OCI-LY3 (cell line): ENCODE results near the gene SLC13A1.
"Not testable (repeated sequence)": the region's sequence is repeated elsewhere in the genome, so short reads cannot be mapped to it uniquely, and the experiment has no call there.

Experiments used
- H2AFZ ChIP-seq: fragments of 200-600, 300-600 bp; shearing (Covaris generic); 2 replicates; pipeline ENCODE4 v1.6.0; 2014; ENCODE audit warnings: antibody characterized with exemption, low read depth, low read length
- H3K27ac ChIP-seq: fragments of 200-600, 300-600 bp; sonication (generic); 2 replicates; pipeline ENCODE4 v1.5.1; 2014; ENCODE audit warnings: mild to moderate bottlenecking, low read length, moderate library complexity, mixed read lengths
- H3K27me3 ChIP-seq: fragments of 200-600, 300-600 bp; sonication (generic); 2 replicates; pipeline ENCODE4 v1.6.1; 2014; ENCODE audit warnings: low read depth, low read length, mixed read lengths
- H3K36me3 ChIP-seq: fragments of 200-600, 300-600 bp; sonication (generic); replicated peaks from 2 replicates; pipeline ENCODE3; 2014; ENCODE audit warnings: low read depth, low read length, mixed read lengths
- H3K4me1 ChIP-seq: fragments of 300-600, 200-600 bp; sonication (generic); 2 replicates; pipeline ENCODE4 v1.6.1; 2014; ENCODE audit warnings: low read length, mixed read lengths
- H3K4me2 ChIP-seq: fragments of 200-600, 300-600 bp; sonication (generic); 2 replicates; pipeline ENCODE4 v1.6.1; 2014; ENCODE audit warnings: low read length, mixed read lengths
- H3K4me3 ChIP-seq: fragments of 300-600, 200-600 bp; sonication (generic); 2 replicates; pipeline ENCODE4 v1.5.1; 2014; ENCODE audit warnings: antibody characterized with exemption, mild to moderate bottlenecking, low read length, moderate library complexity
- H3K79me2 ChIP-seq: fragments of 300-600, 200-600 bp; shearing (Covaris generic); 2 replicates; pipeline ENCODE4 v1.6.1; 2014; ENCODE audit warnings: mild to moderate bottlenecking, low read length, mixed read lengths
- H3K9ac ChIP-seq: fragments of 300-600, 200-600 bp; shearing (Covaris generic); 2 replicates; pipeline ENCODE4 v1.6.0; 2014; ENCODE audit warnings: mild to moderate bottlenecking, low read length, moderate library complexity
- H3K9me3 ChIP-seq: fragments of 200-600, 300-600 bp; shearing (Covaris generic); 2 replicates; pipeline ENCODE4 v1.6.1; 2014; ENCODE audit warnings: low read length, mixed read lengths; ENCODE audit not compliant: insufficient read depth
- H4K20me1 ChIP-seq: fragments of 200-600, 300-600 bp; sonication (generic); 2 replicates; pipeline ENCODE4 v1.6.1; 2016; ENCODE audit warnings: low read length, mixed read lengths; ENCODE audit not compliant: insufficient read depth
- EZH2phosphoT487 ChIP-seq: fragments of 200-600 bp; shearing (Covaris generic); IDR thresholded peaks from 2 replicates; pipeline ENCODE4 v1.6.1; 2018; ENCODE audit warnings: antibody characterized with exemption, mixed run types, low read depth
- TF ChIP-seq, protein P1 (sequence below): fragments of 200-600, 300-600 bp; sonication (generic); IDR thresholded peaks from 2 replicates; pipeline ENCODE4 v1.5.1; 2014; ENCODE audit warnings: antibody characterized with exemption, low read length, low read depth

Gene SLC13A1

DNA sequence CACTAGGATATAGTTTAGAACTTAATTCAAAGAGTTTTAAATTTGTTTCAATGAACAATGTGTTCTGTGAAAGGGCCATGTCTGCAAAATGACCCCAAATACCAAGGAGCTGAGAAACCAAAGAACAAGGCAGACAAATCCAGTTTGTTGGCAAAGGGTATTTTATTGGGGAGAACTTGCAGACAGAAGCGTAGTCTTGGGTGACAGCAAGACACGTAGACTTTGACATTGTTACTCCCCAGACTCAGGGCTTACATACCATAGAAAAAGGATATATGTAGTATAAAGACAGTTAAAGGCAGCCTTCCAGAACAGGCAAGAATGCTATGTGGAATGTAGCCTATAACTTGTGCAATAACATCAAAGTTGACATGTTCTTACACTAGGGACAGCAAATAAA is 109.3 kb downstream of the SLC13A1 start:
- H3K4me3 ChIP-seq: no peak overlapping the region
- no peaks in the 10 kb centered on the region for H3K36me3 ChIP-seq
- H3K9ac ChIP-seq: no peak overlapping the region
- TF ChIP-seq, protein P1, sequence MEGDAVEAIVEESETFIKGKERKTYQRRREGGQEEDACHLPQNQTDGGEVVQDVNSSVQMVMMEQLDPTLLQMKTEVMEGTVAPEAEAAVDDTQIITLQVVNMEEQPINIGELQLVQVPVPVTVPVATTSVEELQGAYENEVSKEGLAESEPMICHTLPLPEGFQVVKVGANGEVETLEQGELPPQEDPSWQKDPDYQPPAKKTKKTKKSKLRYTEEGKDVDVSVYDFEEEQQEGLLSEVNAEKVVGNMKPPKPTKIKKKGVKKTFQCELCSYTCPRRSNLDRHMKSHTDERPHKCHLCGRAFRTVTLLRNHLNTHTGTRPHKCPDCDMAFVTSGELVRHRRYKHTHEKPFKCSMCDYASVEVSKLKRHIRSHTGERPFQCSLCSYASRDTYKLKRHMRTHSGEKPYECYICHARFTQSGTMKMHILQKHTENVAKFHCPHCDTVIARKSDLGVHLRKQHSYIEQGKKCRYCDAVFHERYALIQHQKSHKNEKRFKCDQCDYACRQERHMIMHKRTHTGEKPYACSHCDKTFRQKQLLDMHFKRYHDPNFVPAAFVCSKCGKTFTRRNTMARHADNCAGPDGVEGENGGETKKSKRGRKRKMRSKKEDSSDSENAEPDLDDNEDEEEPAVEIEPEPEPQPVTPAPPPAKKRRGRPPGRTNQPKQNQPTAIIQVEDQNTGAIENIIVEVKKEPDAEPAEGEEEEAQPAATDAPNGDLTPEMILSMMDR: no peak
- no peak for TF ChIP-seq EZH2phosphoT487
- no peak overlapping the region for H2AFZ ChIP-seq
- H3K79me2 ChIP-seq: no peaks in the 10 kb centered on the region
- H3K27me3 ChIP-seq: no peaks in the 10 kb centered on the region
- H3K4me1 ChIP-seq: peaks cover 3% of the 10 kb centered on the region
- H3K9me3 ChIP-seq: peaks cover 5% of the 10 kb centered on the region; the same call in 1 of the 2 replicates
- H3K4me2 ChIP-seq: no peak overlapping the region
- H3K27ac ChIP-seq: no peak overlapping the region
- no peaks in the 10 kb centered on the region for H4K20me1 ChIP-seq

DNA sequence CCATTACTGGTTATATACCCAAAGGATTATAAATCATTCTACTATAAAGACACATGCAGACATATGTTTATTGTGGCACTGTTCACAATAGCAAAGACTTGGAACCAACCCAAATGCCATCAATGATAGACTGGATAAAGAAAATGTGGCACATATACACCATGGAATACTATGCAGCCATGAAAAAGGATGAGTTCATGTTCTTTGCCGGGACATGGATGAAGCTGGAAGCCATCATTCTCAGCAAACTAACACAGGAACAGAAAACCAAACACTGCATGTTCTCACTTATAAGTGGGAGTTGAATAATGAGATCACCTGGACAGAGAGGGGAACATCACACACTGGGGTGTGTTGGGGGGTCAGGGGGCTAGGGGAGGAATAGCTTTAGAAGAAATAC is 112.9 kb downstream of the SLC13A1 start:
- H3K9me3 ChIP-seq, H3K9ac ChIP-seq, H4K20me1 ChIP-seq, H3K79me2 ChIP-seq, H3K4me2 ChIP-seq, H3K27ac ChIP-seq, H3K36me3 ChIP-seq, H3K27me3 ChIP-seq, H3K4me1 ChIP-seq, H2AFZ ChIP-seq, H3K4me3 ChIP-seq: not testable (repeated sequence)

DNA sequence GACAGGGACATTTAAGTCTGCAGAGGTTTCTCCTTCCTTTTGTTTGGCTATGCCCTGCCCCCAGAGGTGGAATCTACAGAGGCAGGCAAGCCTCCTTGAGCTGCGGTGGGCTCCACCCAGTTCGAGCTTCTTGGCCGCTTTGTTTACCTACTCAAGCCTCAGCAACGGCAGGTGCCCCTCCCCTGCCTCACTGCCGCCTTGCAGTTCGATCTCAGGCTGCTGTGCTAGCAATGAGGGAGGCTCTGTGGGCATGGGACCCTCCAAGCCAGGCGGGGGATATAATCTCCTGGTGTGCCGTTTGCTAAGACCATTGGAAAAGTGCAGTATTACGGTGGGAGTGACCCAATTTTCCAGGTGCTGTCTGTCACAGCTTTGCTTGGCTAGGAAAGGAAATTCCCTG is 114.9 kb downstream of the SLC13A1 start:
- H3K27ac ChIP-seq, H3K36me3 ChIP-seq, H3K9ac ChIP-seq, H2AFZ ChIP-seq, H3K9me3 ChIP-seq, H3K4me1 ChIP-seq, H4K20me1 ChIP-seq, H3K27me3 ChIP-seq, H3K4me2 ChIP-seq, H3K4me3 ChIP-seq, H3K79me2 ChIP-seq: not testable (repeated sequence)

DNA sequence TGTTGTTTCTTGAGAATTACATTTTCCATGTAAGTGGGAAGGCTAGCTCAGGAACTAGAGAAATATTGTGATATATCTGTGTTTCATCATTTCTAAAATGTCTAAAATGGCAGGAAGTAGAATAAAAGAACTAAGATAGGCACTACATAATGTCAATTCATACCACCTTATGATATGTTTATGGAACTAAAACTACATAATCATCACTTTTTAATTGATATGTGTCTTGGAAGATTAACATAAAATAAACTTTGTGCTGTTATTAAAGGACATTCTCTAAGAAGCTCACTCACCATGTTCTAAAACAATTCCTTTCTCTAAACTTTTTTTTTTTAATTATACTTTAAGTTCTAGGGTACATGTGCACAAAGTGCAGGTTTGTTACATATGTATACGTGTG is 120.7 kb downstream of the SLC13A1 start:
- TF ChIP-seq, protein P1: no peak
- no peak for TF ChIP-seq EZH2phosphoT487

DNA sequence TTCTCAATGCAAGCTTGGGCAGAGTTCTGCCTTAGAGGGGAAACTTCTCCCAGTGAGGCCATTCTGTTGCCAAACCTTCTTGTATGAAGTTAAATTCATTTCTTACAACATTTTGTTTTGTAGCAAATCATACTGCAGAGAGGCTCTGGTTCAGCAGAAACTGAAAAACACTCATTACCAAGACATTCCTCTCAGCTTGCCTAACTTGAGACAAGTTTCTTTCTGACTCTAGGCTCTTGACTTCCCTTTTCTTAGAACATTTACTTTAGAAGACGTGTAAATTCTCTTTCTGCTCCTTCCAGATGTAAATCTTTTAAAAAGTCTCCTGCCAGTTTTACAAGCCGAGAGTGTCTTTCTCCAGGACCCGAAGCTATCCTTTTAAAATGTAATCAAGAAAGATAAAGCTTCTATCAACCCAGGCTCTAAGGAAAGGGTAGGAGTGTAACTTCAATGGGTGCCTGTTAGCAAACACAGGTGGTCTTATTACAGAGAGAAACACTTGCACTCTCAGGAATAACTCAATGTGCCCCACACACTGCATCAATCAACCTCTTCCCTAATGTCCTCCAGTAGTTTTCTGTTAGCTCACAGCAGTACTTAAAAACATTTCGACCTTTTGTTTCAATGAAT is 123.8 kb downstream of the SLC13A1 start:
- Histone ChIP-seq H4K20me1 (no peaks in the 10 kb centered on the region), H3K4me2 (peak overlapping the region; percentile 75), H2AFZ (peak overlapping the region; percentile 61), H3K27ac (peak overlapping the region; percentile 95), H3K27me3 (no peaks in the 10 kb centered on the region), H3K4me3 (peak overlapping the region; percentile 53), H3K79me2 (no peaks in the 10 kb centered on the region), H3K9ac (peak overlapping the region; percentile 67), H3K36me3 (no peaks in the 10 kb centered on the region), H3K4me1 (peaks cover 57% of the 10 kb centered on the region), H3K9me3 (no peaks in the 10 kb centered on the region)
- no peak for TF ChIP-seq EZH2phosphoT487
- TF ChIP-seq, protein P1: no peak

More for the DNA sequence above, 120.7 kb downstream of the SLC13A1 start:
- no peaks in the 10 kb centered on the region for H3K79me2 ChIP-seq
- no peak overlapping the region for H3K4me3 ChIP-seq
- no peaks in the 10 kb centered on the region for H3K36me3 ChIP-seq
- H3K4me1 ChIP-seq: peaks cover 47% of the 10 kb centered on the region
- H2AFZ ChIP-seq: no peak overlapping the region
- H3K4me2 ChIP-seq: no peak overlapping the region
- no peak overlapping the region for H3K9ac ChIP-seq
- no peaks in the 10 kb centered on the region for H3K9me3 ChIP-seq
- H3K27ac ChIP-seq: no peak overlapping the region
- no peaks in the 10 kb centered on the region for H4K20me1 ChIP-seq
- H3K27me3 ChIP-seq: no peaks in the 10 kb centered on the region
